Lower leg skin (tissue), 4 donors: ENCODE results near the gene EVX2. TPM values are rescaled to one million over a fixed set of nuclear protein-coding genes. Genes with fewer than 3 reads are reported as not detected.

Source experiments
- DNase-seq, 2 donors: peaks; one replicate each; pipeline ENCODE4 v3.0.0-alpha.2; 2019; ENCODE audit warnings: low spot score in 2 of 2
- H3K4me3 ChIP-seq: fragments of 200-600 bp; sonication (generic); 2 replicates; pipeline ENCODE4 v1.5.1; 2017; ENCODE audit warnings: mild to moderate bottlenecking, low read depth; ENCODE audit not compliant: poor library complexity, severe bottlenecking
- CTCF ChIP-seq, 3 donors: fragments of 450-650 bp; IDR thresholded peaks; one replicate each; pipeline ENCODE4 v1.5.1; 2016; ENCODE audit warnings: antibody characterized with exemption in 3 of 3, mild to moderate bottlenecking in 3 of 3, moderate library complexity in 2 of 3
- POLR2A ChIP-seq, 2 donors: fragments of 450-650 bp; IDR thresholded peaks; one replicate each; pipeline ENCODE4 v1.6.1; 2016 to 2017; ENCODE audit warnings: antibody characterized with exemption in 2 of 2, mild to moderate bottlenecking in 1 of 2, moderate library complexity in 1 of 2
- WGBS, 2 donors: methylation state at CpG; one replicate each; pipeline ENCODE4 v1.1.5; 2018; 5-methylcytosine and 5-hydroxymethylcytosine counted together
- intact Hi-C: fragments of 100-400 bp; cut with DNase I; formaldehyde crosslinking; loops from one replicate; pipeline ENCODE4 v1.15.0; 2023; ENCODE audit warnings: low total_unique reads
- total RNA-seq, 4 donors: library from RNA; depleted of rRNA; stranded (reverse); fragments of >200 nt; gene quantifications; one replicate each; pipeline ENCODE4 v1.1.0, GENCODE V29; 2016

Gene EVX2
- total RNA-seq, 4 donors from 2014 or later, result not detected

GRCh38 chr2:176123411-176124109 lies 39.8 kb upstream of the EVX2 start:
- peak in 1 of 2 donors; percentile 87 for DNase-seq
- WGBS, 2 donors, result 18 to 22% methylated on average over 26 to 35 of the region's 40 CpGs
- TF ChIP-seq POLR2A (IDR thresholded peaks at IDR 0.05) (no peak), CTCF (IDR thresholded peaks at IDR 0.05) (no peak)
- H3K4me3 ChIP-seq, result peak overlapping the region; percentile 38
- intact Hi-C loops, result loop anchor here (5.0 to 10.0 kb wide), 2 partner anchors 514 to 1031 kb away; no protein-coding TSS in a partner anchor

GRCh38 chr2:176122683-176123410 lies 39.1 kb upstream of the EVX2 start, which contains the start of gene HOXD9:
Gene HOXD9, plus strand, starts transcription at chr2:176122719. Its CDS starts 50 bp downstream, at chr2:176122769.
- peak; percentile 60 to 96 for DNase-seq

GRCh38 chr2:176122052-176122682 lies 38.4 kb upstream of the EVX2 start:
- DNase-seq, result no peak
- intact Hi-C loops, result loop anchor here (5.0 to 10.0 kb wide), 2 partner anchors 515 to 1033 kb away; no protein-coding TSS in a partner anchor
- H3K4me3 ChIP-seq, result peak overlapping the region; percentile 38
- 4 to 5% methylated on average over 43 to 47 of the region's 47 CpGs for WGBS, 2 donors
- TF ChIP-seq CTCF (IDR thresholded peaks at IDR 0.05) (no peak), POLR2A (IDR thresholded peaks at IDR 0.05) (no peak)

More at GRCh38 chr2:176122683-176123410, 39.1 kb upstream of the EVX2 start, which contains the start of gene HOXD9:
- WGBS, 2 donors, result 6% methylated on average over 13 to 30 of the region's 84 CpGs
- intact Hi-C loops, result loop anchor here (5.0 to 10.0 kb wide), 2 partner anchors 514 to 1032 kb away; no protein-coding TSS in a partner anchor
- H3K4me3 ChIP-seq, result peak within 1 kb of the TSS; percentile 38
- TF ChIP-seq CTCF (IDR thresholded peaks at IDR 0.05) (no peak), POLR2A (IDR thresholded peaks at IDR 0.05) (no peak)

GRCh38 chr2:176121190-176122051 lies 37.7 kb upstream of the EVX2 start:
- intact Hi-C loops, result loop anchor here (5.0 to 10.0 kb wide), 2 partner anchors 516 to 1033 kb away; no protein-coding TSS in a partner anchor
- TF ChIP-seq CTCF (IDR thresholded peaks at IDR 0.05) (no peak), POLR2A (IDR thresholded peaks at IDR 0.05) (no peak)
- DNase-seq, result peak in 1 of 2 donors; percentile 74
- H3K4me3 ChIP-seq, result no peak overlapping the region
- 25 to 26% methylated on average over 44 to 53 of the region's 53 CpGs for WGBS, 2 donors
